HEK293 (cell line): ENCODE data around the gene DEAF1.

Experiments
- CTCF ChIA-PET: fragments of 350-600 bp; formaldehyde crosslinking; extraction: SDS; loops from one replicate; lab custom pipeline; 2021; ENCODE audit warnings: antibody characterized with exemption; lab: Yijun Ruan, JAX
- POLR2A ChIA-PET: fragments of 300-600 bp; formaldehyde crosslinking; extraction: SDS; loops from one replicate; lab custom pipeline; 2020; ENCODE audit warnings: antibody characterized with exemption, inconsistent platforms; lab: Yijun Ruan, JAX
- H3K27ac ChIP-seq: fragments of 200-500 bp; sonication (Bioruptor generic); 2 replicates; pipeline ENCODE4 v1.5.1; 2014; ENCODE audit warnings: low read depth, low read length, control low read depth, inconsistent platforms; ENCODE audit errors: extremely low read depth
- H3K36me3 ChIP-seq, 2 experiments: fragments of 200-500 bp in 1 of 2; sonication (Bioruptor generic) in 1 of 2; 1 replicate in 1 of 2; 2 replicates in 1 of 2; pipeline ENCODE4 v1.5.1; 2014 to 2017; ENCODE audit warnings: inconsistent platforms in 2 of 2, low read length in 2 of 2; ENCODE audit not compliant: control insufficient read depth in 2 of 2, insufficient read depth in 1 of 2
- H3K4me1 ChIP-seq: fragments of 200-500 bp; sonication (Bioruptor generic); 2 replicates; pipeline ENCODE4 v1.5.1; 2014; ENCODE audit warnings: mild to moderate bottlenecking, low read length, inconsistent platforms; ENCODE audit not compliant: control insufficient read depth, insufficient read depth
- H3K4me3 ChIP-seq: 2 replicates; pipeline ENCODE4 v1.5.1; 2011; ENCODE audit warnings: low read depth, mild to moderate bottlenecking, control low read depth, low read length, moderate library complexity
- H3K9me3 ChIP-seq: fragments of 200-500 bp; sonication (Bioruptor generic); 2 replicates; pipeline ENCODE4 v1.5.1; 2014; ENCODE audit warnings: low read depth, low read length, inconsistent platforms; ENCODE audit not compliant: control insufficient read depth, insufficient read depth
- GLI2 ChIP-seq: fragments of 450-650 bp; formaldehyde crosslinking; IDR thresholded peaks from 2 replicates; pipeline ENCODE4; 2017; ENCODE audit warnings: missing biosample characterization, missing genetic modification characterization, low read depth, borderline replicate concordance
- GLIS1 ChIP-seq: fragments of 450-650 bp; formaldehyde crosslinking; IDR thresholded peaks from 2 replicates; pipeline ENCODE4 v1.5.1; 2016; ENCODE audit warnings: missing biosample characterization, missing genetic modification characterization
- IKZF3 ChIP-seq: fragments of 450-650 bp; IDR thresholded peaks from 2 replicates; pipeline ENCODE4 v1.5.0; 2018; ENCODE audit warnings: missing biosample characterization, mild to moderate bottlenecking, missing genetic modification characterization, moderate library complexity
- INSM2 ChIP-seq: fragments of 450-650 bp; formaldehyde crosslinking; IDR thresholded peaks from 2 replicates; pipeline ENCODE4 v1.5.1; 2016; ENCODE audit warnings: missing biosample characterization, missing genetic modification characterization
- KLF9 ChIP-seq: fragments of 450-650 bp; formaldehyde crosslinking; IDR thresholded peaks from 2 replicates; pipeline ENCODE4 v1.5.1; 2016; ENCODE audit warnings: missing biosample characterization, missing genetic modification characterization, low read depth
- RBAK ChIP-seq: fragments of 450-650 bp; formaldehyde crosslinking; IDR thresholded peaks from 2 replicates; pipeline ENCODE4 v1.5.1; 2016; ENCODE audit warnings: missing biosample characterization, missing genetic modification characterization
- REPIN1 ChIP-seq: fragments of 450-650 bp; formaldehyde crosslinking; IDR thresholded peaks from 2 replicates; pipeline ENCODE4 v1.5.1; 2017; ENCODE audit warnings: missing biosample characterization, missing genetic modification characterization, low read depth
- SCRT1 ChIP-seq: fragments of 450-650 bp; formaldehyde crosslinking; IDR thresholded peaks from 2 replicates; pipeline ENCODE4 v1.5.1; 2016; ENCODE audit warnings: missing biosample characterization, missing genetic modification characterization, borderline replicate concordance
- SETDB1 ChIP-seq: IDR thresholded peaks from one replicate; pipeline ENCODE4 v1.6.1; 2017; ENCODE audit warnings: mild to moderate bottlenecking, low read length, moderate library complexity, mixed read lengths; ENCODE audit not compliant: insufficient read length
- ZBTB21 ChIP-seq: fragments of 450-650 bp; formaldehyde crosslinking; IDR thresholded peaks from 2 replicates; pipeline ENCODE4 v1.5.1; 2017; ENCODE audit warnings: missing biosample characterization, missing genetic modification characterization
- ZBTB26 ChIP-seq: fragments of 450-650 bp; formaldehyde crosslinking; optimal IDR thresholded peaks from 2 replicates; pipeline ENCODE3; 2016; ENCODE audit warnings: missing biosample characterization, mild to moderate bottlenecking, missing genetic modification characterization
- ZBTB8A ChIP-seq: fragments of 450-650 bp; formaldehyde crosslinking; IDR thresholded peaks from 2 replicates; pipeline ENCODE4 v1.5.1; 2016; ENCODE audit warnings: missing biosample characterization, missing genetic modification characterization
- ZFHX2 ChIP-seq: fragments of 450-650 bp; formaldehyde crosslinking; conservative IDR thresholded peaks from 2 replicates; pipeline ENCODE4 v1.5.1; 2016; ENCODE audit warnings: missing biosample characterization, missing genetic modification characterization
- ZIC2 ChIP-seq: fragments of 450-650 bp; formaldehyde crosslinking; IDR thresholded peaks from 2 replicates; pipeline ENCODE4 v1.5.1; 2016; ENCODE audit warnings: missing biosample characterization, missing genetic modification characterization
- ZNF10 ChIP-seq: fragments of 450-650 bp; formaldehyde crosslinking; IDR thresholded peaks from 2 replicates; pipeline ENCODE4 v1.5.1; 2017; ENCODE audit warnings: missing biosample characterization, missing genetic modification characterization
- ZNF138 ChIP-seq: fragments of 450-650 bp; formaldehyde crosslinking; IDR thresholded peaks from 2 replicates; pipeline ENCODE4 v1.5.1; 2016; ENCODE audit warnings: missing biosample characterization, missing genetic modification characterization, borderline replicate concordance
- ZNF157 ChIP-seq: fragments of 450-650 bp; formaldehyde crosslinking; IDR thresholded peaks from 2 replicates; pipeline ENCODE4 v1.5.1; 2016; ENCODE audit warnings: missing biosample characterization, missing genetic modification characterization
- ZNF174 ChIP-seq: fragments of 450-650 bp; formaldehyde crosslinking; IDR thresholded peaks from 2 replicates; pipeline ENCODE4 v1.5.0; 2017; ENCODE audit warnings: missing biosample characterization, mild to moderate bottlenecking, missing genetic modification characterization
- ZNF184 ChIP-seq: fragments of 450-650 bp; IDR thresholded peaks from 2 replicates; pipeline ENCODE4 v1.5.1; 2018; ENCODE audit warnings: missing biosample characterization, mild to moderate bottlenecking, missing genetic modification characterization
- ZNF19 ChIP-seq: fragments of 450-650 bp; formaldehyde crosslinking; IDR thresholded peaks from 2 replicates; pipeline ENCODE4; 2016; ENCODE audit warnings: missing biosample characterization, missing genetic modification characterization, low read depth
- ZNF214 ChIP-seq: fragments of 450-650 bp; formaldehyde crosslinking; IDR thresholded peaks from 2 replicates; pipeline ENCODE4 v1.5.1; 2017; ENCODE audit warnings: missing biosample characterization, mild to moderate bottlenecking, missing genetic modification characterization, borderline replicate concordance
- ZNF248 ChIP-seq: fragments of 450-650 bp; formaldehyde crosslinking; IDR thresholded peaks from 2 replicates; pipeline ENCODE4 v1.5.1; 2017; ENCODE audit warnings: missing biosample characterization, missing genetic modification characterization
- ZNF324 ChIP-seq: fragments of 450-650 bp; formaldehyde crosslinking; IDR thresholded peaks from 2 replicates; pipeline ENCODE4 v1.5.1; 2016; ENCODE audit warnings: missing biosample characterization, missing genetic modification characterization
- ZNF335 ChIP-seq: fragments of 450-650 bp; formaldehyde crosslinking; conservative IDR thresholded peaks from 2 replicates; pipeline ENCODE4 v1.5.1; 2016; ENCODE audit warnings: missing biosample characterization, missing genetic modification characterization
- ZNF354C ChIP-seq: fragments of 450-650 bp; formaldehyde crosslinking; IDR thresholded peaks from 2 replicates; pipeline ENCODE4 v1.5.1; 2016; ENCODE audit warnings: missing biosample characterization, missing genetic modification characterization, low read depth, borderline replicate concordance
- ZNF394 ChIP-seq: fragments of 450-650 bp; formaldehyde crosslinking; IDR thresholded peaks from 2 replicates; pipeline ENCODE4 v1.5.1; 2016; ENCODE audit warnings: missing biosample characterization, missing genetic modification characterization, mild to moderate bottlenecking, moderate library complexity, borderline replicate concordance
- ZNF449 ChIP-seq: fragments of 450-650 bp; formaldehyde crosslinking; IDR thresholded peaks from 2 replicates; pipeline ENCODE4 v1.5.1; 2017; ENCODE audit warnings: missing biosample characterization, mild to moderate bottlenecking, missing genetic modification characterization, moderate library complexity
- ZNF530 ChIP-seq: fragments of 450-650 bp; formaldehyde crosslinking; IDR thresholded peaks from 2 replicates; pipeline ENCODE4 v1.5.1; 2016; ENCODE audit warnings: low read depth, missing biosample characterization, missing genetic modification characterization
- ZNF585B ChIP-seq: fragments of 450-650 bp; formaldehyde crosslinking; IDR thresholded peaks from 2 replicates; pipeline ENCODE4 v1.5.1; 2016; ENCODE audit warnings: missing biosample characterization, missing genetic modification characterization
- ZNF610 ChIP-seq: fragments of 450-650 bp; formaldehyde crosslinking; IDR thresholded peaks from 2 replicates; pipeline ENCODE4 v1.5.1; 2016; ENCODE audit warnings: missing biosample characterization, missing genetic modification characterization, borderline replicate concordance
- ZNF776 ChIP-seq: fragments of 450-650 bp; formaldehyde crosslinking; IDR thresholded peaks from 2 replicates; pipeline ENCODE4 v1.5.0; 2017; ENCODE audit warnings: missing biosample characterization, missing genetic modification characterization, borderline replicate concordance
- ZNF777 ChIP-seq: fragments of 450-650 bp; formaldehyde crosslinking; IDR thresholded peaks from 2 replicates; pipeline ENCODE4 v1.5.1; 2017; ENCODE audit warnings: missing biosample characterization, missing genetic modification characterization, borderline replicate concordance
- ZXDB ChIP-seq: fragments of 450-650 bp; formaldehyde crosslinking; IDR thresholded peaks from 2 replicates; pipeline ENCODE4 v1.5.1; 2016; ENCODE audit warnings: missing biosample characterization, missing genetic modification characterization

Gene DEAF1

GRCh38 chr11:726278-727220 lies 31.5 kb upstream of the DEAF1 start:
- POLR2A ChIA-PET: interaction anchor here (0.6 to 1.6 kb wide), 6 partner anchors 20 to 215 kb away, joined by 3 to 13 read pairs (median 4); partner anchors contain the start of genes DEAF1, GATD1 and TMEM80
- H3K4me1 ChIP-seq: no peaks in the 10 kb centered on the region; the same call in 1 of the 2 replicates
- CTCF ChIA-PET: interaction anchor here (0.6 to 3.1 kb wide), 21 partner anchors 10 to 446 kb away, joined by 3 to 17 read pairs (median 3); partner anchors contain the start of genes TALDO1 and TMEM80
- TF ChIP-seq ZNF138 (tag by site-specific recombination) (no peak), KLF9 (tag by site-specific recombination) (no peak), ZNF394 (peak; percentile 32; the same call in 1 of the 2 replicates), REPIN1 (tag by site-specific recombination) (no peak), ZNF174 (tag by site-specific recombination) (no peak), ZNF157 (tag by site-specific recombination) (no peak), INSM2 (tag by site-specific recombination) (no peak), ZNF610 (tag by site-specific recombination) (no peak), ZBTB21 (tag by site-specific recombination) (no peak), ZIC2 (tag by site-specific recombination) (no peak), ZNF449 (tag by site-specific recombination) (0 out of 2 replicates have a peak, but pooled peaks have one; percentile 41), ZNF19 (tag by site-specific recombination) (no peak), ZNF354C (no peak), ZNF776 (tag by site-specific recombination) (no peak), GLI2 (tag by site-specific recombination) (no peak), SCRT1 (tag by site-specific recombination) (no peak), ZXDB (no peak), ZNF324 (no peak), SETDB1 (no peak), IKZF3 (tag by site-specific recombination) (no peak), ZBTB8A (peak; percentile 62), ZNF214 (no peak), ZNF777 (tag by site-specific recombination) (no peak), ZBTB26 (tag by site-specific recombination) (peak; percentile 44), GLIS1 (tag by site-specific recombination) (no peak), ZNF585B (no peak), ZNF184 (tag by site-specific recombination) (no peak), RBAK (tag by site-specific recombination) (no peak), ZNF530 (tag by site-specific recombination) (no peak), ZFHX2 (tag by site-specific recombination) (peak; percentile 88), ZNF335 (tag by site-specific recombination) (no peak), ZNF10 (tag by site-specific recombination) (no peak), ZNF248 (tag by site-specific recombination) (no peak)

More at GRCh38 chr11:726278-727220, 31.5 kb upstream of the DEAF1 start:
- no peak overlapping the region for H3K4me3 ChIP-seq
- H3K9me3 ChIP-seq: no peaks in the 10 kb centered on the region
- no peaks in the 10 kb centered on the region for H3K36me3 ChIP-seq
- H3K27ac ChIP-seq: no peak overlapping the region
